Measurements from ENCODE around the gene TSPO. TPM values are rescaled to one million over a fixed set of nuclear protein-coding genes. Genes with fewer than 3 reads are reported as not detected.

Gene TSPO
- polyA plus RNA-seq, 1 experiment: 313 TPM

DNA sequence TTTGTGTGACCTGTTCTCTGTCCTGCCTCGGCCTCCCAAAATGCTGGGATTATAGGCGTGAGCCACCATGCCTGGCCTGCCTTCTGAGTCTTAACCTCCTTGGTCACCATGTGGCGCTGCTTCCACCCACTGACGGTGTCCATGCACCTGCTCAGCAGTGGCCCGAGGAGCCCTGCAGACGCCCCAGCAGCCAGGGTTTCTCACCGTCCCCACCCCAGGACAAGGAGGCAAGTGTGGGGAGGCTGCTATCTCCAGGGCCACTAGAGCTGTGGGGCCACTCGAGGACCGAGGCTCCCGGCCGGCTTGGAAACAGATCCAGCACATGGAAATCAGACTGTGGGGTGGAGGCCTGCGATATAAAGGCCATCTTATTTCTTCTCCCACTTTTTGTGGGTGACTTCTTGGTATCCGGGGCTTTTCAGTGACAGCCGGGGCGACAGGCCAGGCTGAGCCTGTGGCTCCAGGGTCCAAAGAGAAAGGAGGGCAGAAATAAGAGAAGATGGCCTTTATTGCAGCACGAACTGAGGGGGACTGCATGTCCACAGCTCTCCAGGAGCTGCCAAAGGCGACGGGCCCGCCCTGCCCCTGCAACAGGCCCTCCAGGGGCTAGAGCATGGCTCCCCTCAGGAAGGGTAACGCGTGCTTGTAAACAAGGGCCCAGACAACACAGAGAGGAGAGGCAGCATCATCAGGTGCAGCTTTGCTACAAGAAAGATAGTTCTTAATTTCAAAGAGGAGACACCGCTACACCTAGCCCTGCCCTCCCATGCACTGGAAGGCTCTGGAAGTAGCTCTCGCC, 15.0 kb downstream of the TSPO start:
- H3K27me3 ChIP-seq (ENCODE audit: control insufficient read depth, insufficient read depth, low read length): no peaks in the 10 kb centered on the region
- H3K4me3 ChIP-seq (ENCODE audit: low read depth, low read length): no peak overlapping the region
- POLR2A ChIA-PET: no interaction called here
- TF ChIP-seq, protein P1, sequence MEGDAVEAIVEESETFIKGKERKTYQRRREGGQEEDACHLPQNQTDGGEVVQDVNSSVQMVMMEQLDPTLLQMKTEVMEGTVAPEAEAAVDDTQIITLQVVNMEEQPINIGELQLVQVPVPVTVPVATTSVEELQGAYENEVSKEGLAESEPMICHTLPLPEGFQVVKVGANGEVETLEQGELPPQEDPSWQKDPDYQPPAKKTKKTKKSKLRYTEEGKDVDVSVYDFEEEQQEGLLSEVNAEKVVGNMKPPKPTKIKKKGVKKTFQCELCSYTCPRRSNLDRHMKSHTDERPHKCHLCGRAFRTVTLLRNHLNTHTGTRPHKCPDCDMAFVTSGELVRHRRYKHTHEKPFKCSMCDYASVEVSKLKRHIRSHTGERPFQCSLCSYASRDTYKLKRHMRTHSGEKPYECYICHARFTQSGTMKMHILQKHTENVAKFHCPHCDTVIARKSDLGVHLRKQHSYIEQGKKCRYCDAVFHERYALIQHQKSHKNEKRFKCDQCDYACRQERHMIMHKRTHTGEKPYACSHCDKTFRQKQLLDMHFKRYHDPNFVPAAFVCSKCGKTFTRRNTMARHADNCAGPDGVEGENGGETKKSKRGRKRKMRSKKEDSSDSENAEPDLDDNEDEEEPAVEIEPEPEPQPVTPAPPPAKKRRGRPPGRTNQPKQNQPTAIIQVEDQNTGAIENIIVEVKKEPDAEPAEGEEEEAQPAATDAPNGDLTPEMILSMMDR (IDR thresholded peaks at IDR 0.05; ENCODE audit: insufficient read depth, low read depth, low read length): no peak
- no peak for DNase-seq (ENCODE audit: low read depth)
- CTCF ChIA-PET: interaction anchor here (0.6 to 1.2 kb wide), 2 partner anchors 22 to 220 kb away, joined by 3 read pairs; no protein-coding TSS in a partner anchor
- peaks cover 28% of the 10 kb centered on the region for H3K36me3 ChIP-seq (ENCODE audit: control insufficient read depth, insufficient read depth, low read length)

DNA sequence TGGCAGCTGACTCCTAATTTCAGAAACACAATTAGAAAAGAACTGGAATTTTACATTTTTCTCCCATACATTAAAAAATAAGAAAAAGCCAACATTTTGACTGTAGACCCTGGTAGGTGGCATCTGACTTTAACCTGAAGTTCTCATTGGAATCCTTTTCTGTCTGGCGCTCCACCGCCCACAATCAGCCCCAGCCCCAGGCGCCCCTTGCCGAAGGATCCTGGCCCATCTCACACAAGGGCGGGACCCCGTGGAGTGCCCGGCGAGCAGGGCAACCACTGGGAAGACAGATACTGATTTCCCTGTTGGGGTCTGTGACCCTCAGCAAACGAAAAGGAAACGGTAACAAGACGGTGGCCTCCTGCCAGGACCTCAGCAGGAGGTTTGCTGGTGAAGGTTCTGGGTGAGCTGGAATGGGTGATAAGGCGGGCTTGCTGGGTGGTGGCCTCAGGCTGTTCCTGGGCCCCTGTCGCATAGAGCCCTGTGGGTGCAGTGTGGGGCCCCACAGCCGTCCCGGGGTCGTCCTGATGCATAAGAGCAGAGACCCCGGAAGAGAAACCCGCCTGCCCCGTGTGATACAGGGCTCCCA, 15.7 kb downstream of the TSPO start:
- ChIA-PET POLR2A (no interaction called here), CTCF (interaction anchor here (0.6 to 1.2 kb wide), 2 partner anchors 21 to 219 kb away, joined by 3 read pairs; no protein-coding TSS in a partner anchor)
- H3K4me3 ChIP-seq (ENCODE audit: low read depth, low read length): no peak overlapping the region
- H3K27me3 ChIP-seq (ENCODE audit: control insufficient read depth, insufficient read depth, low read length): no peaks in the 10 kb centered on the region
- no peak for DNase-seq (ENCODE audit: low read depth)
- peaks cover 31% of the 10 kb centered on the region for H3K36me3 ChIP-seq (ENCODE audit: control insufficient read depth, insufficient read depth, low read length)
- TF ChIP-seq, protein P1 (IDR thresholded peaks at IDR 0.05; ENCODE audit: insufficient read depth, low read depth, low read length): no peak

DNA sequence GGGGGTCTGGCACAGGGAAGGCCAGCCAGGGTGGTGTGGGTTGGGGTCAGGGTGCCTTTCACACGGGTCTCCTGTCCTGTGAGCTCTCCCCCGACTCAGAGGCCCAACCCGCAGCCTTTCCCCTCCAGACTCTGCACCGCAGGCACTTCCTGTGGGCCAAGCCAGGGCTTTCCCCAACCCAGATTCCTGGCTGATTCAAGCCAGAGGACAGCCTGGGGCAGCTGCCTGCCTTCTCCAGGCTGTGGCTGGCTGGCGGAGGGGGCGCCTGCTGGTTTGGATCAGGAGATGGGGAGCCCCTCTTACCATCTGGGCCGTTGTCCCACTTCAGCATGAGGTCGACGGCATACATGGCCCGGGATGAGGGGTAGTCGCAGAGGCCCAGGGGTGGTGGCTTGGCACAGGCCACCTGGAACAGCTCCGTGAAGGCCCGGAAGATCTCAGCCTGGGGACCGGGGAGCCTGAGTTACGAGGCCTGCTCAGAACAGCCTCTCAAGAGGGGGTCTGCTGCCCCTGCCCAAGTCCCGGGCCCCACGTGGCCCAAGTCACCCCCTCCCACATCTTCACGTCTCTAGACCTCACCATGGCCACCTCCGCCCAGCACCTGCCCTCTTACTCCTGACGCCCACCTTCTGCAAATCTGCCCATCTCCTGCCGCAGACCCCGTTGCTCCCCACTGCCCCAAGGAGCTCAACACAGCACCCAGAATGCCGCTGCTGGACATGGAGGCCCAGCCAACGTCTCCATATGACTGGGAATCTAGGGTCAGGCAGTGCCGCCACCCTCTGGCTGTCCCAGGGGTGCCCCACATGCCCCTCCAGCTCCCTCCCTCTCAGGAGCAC, 17.3 kb downstream of the TSPO start:
- TF ChIP-seq, protein P1 (IDR thresholded peaks at IDR 0.05; ENCODE audit: insufficient read depth, low read depth, low read length): no peak
- no peaks in the 10 kb centered on the region for H3K27me3 ChIP-seq (ENCODE audit: control insufficient read depth, insufficient read depth, low read length)
- H3K36me3 ChIP-seq (ENCODE audit: control insufficient read depth, insufficient read depth, low read length): peaks cover 23% of the 10 kb centered on the region
- ChIA-PET POLR2A (no interaction called here), CTCF (no interaction called here)
- no peak overlapping the region for H3K4me3 ChIP-seq (ENCODE audit: low read depth, low read length)
- peak; percentile 29 for DNase-seq (ENCODE audit: low read depth)

DNA sequence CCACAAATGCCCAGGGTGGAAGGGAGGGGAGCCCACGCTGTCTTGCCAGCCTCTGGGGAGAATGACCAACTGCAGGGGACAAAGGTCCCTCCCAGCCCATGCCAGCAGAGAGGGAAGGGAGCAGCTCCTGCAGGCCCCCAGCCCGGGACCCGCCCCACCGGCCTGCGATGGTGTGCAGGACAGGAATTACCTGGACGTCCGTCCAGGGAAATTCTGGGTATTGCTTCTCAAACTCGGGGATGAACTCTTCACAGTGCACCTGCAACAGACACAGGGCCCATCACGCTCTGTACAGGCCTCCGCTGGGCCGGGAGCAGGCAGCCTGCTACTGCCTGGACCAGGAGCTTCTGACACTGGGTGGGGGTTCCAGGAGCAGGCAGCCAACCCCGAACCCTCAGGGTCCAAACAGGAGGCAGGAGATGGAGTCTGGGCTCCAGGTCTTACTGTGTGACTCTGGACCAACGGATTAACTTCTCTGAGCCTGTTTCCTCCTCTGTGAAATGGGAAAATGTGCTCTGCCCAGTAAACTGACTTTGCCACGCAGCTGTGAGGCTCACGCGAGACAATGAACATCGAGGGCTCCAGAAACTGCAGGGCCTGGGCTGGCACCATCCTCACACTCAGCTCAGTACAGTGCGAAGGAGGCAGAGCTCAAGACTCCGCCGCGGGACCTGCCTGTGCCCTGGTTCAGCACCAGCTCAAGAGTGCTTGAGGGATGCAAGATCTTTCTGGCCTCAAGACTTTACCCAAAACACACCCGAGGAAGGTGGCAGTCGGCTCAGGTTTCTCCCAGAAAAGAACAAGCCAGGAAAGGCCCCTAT, 18.2 kb downstream of the TSPO start:
- ChIA-PET CTCF (interaction anchor here (1.5 kb wide), 1 partner anchor 31 kb away, joined by 3 read pairs; no protein-coding TSS in a partner anchor), POLR2A (no interaction called here)
- Histone ChIP-seq H3K27me3 (ENCODE audit: control insufficient read depth, insufficient read depth, low read length) (no peaks in the 10 kb centered on the region), H3K4me3 (ENCODE audit: low read depth, low read length) (no peak overlapping the region), H3K36me3 (ENCODE audit: control insufficient read depth, insufficient read depth, low read length) (peaks cover 30% of the 10 kb centered on the region)
- no peak for DNase-seq (ENCODE audit: low read depth)
- TF ChIP-seq, protein P1 (IDR thresholded peaks at IDR 0.05; ENCODE audit: insufficient read depth, low read depth, low read length): no peak

Measured in BJ (cell line).